Ishikawa (cell line): ENCODE measurements around the gene WASHC3.

Source experiments
- CEBPB ChIP-seq: IDR thresholded peaks from 2 replicates; pipeline ENCODE4 v1.6.1; 2012
- CREB1 ChIP-seq: IDR thresholded peaks from 2 replicates; pipeline ENCODE4 v1.6.1; 2012; ENCODE audit warnings: low read depth
- EGR1 ChIP-seq: IDR thresholded peaks from 2 replicates; pipeline ENCODE4 v1.6.1; 2012
- EP300 ChIP-seq: IDR thresholded peaks from 2 replicates; pipeline ENCODE4 v1.6.1; 2012; ENCODE audit warnings: borderline replicate concordance
- FOXM1 ChIP-seq: IDR thresholded peaks from 2 replicates; pipeline ENCODE4 v1.6.1; 2012; ENCODE audit warnings: low read depth, borderline replicate concordance
- NFIC ChIP-seq: IDR thresholded peaks from 2 replicates; pipeline ENCODE4 v1.6.1; 2012
- RAD21 ChIP-seq: IDR thresholded peaks from 2 replicates; pipeline ENCODE4 v1.6.1; 2012; ENCODE audit warnings: low read depth
- TAF1 ChIP-seq: IDR thresholded peaks from 2 replicates; pipeline ENCODE4 v1.6.1; 2012; ENCODE audit warnings: low read depth, mild to moderate bottlenecking
- TCF12 ChIP-seq: IDR thresholded peaks from 2 replicates; pipeline ENCODE4 v1.6.1; 2012; ENCODE audit warnings: low read depth
- TEAD4 ChIP-seq: IDR thresholded peaks from 2 replicates; pipeline ENCODE4 v1.6.1; 2012
- YY1 ChIP-seq: IDR thresholded peaks from 2 replicates; pipeline ENCODE4 v1.6.1; 2012; ENCODE audit warnings: low read depth
- ZBTB7A ChIP-seq: IDR thresholded peaks from 2 replicates; pipeline ENCODE4 v1.6.1; 2012; ENCODE audit warnings: low read depth
- TF ChIP-seq, protein P1 (sequence below): IDR thresholded peaks from 2 replicates; pipeline ENCODE4 v1.6.1; 2012
- TF ChIP-seq, protein P2 (sequence below): IDR thresholded peaks from 2 replicates; pipeline ENCODE4 v1.6.1; 2012
- TF ChIP-seq, protein P3 (sequence below): IDR thresholded peaks from 2 replicates; pipeline ENCODE4 v1.6.1; 2012; ENCODE audit warnings: low read depth, mild to moderate bottlenecking

Gene WASHC3

DNA sequence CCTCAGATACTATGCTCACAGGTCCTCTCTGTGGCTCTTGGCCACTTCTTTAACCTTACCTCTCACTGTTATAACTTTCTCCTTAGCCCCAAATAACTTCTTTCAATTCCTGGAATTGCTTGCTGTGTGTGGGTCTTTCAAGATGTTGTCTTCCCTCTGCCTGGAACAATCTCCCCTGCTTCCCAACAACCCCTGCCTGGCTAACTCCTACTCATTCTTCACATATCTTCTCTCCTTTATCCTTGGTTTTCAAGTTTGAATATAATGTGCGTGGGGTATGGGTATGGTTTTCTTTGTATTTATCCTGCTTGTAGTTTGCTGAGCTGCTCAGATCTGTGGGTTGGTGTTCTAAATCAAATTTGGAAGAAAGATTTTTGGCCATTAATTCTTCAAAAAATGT is 2.7 kb upstream of the WASHC3 start:
- TF ChIP-seq, protein P1, sequence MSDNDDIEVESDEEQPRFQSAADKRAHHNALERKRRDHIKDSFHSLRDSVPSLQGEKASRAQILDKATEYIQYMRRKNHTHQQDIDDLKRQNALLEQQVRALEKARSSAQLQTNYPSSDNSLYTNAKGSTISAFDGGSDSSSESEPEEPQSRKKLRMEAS = no peak
- TF ChIP-seq EP300 (no peak), TCF12 (no peak), RAD21 (no peak), ZBTB7A (no peak), TEAD4 (no peak), FOXM1 (no peak), CREB1 (no peak), EGR1 (no peak), YY1 (no peak), NFIC (no peak), CEBPB (no peak)
- TF ChIP-seq, protein P2, sequence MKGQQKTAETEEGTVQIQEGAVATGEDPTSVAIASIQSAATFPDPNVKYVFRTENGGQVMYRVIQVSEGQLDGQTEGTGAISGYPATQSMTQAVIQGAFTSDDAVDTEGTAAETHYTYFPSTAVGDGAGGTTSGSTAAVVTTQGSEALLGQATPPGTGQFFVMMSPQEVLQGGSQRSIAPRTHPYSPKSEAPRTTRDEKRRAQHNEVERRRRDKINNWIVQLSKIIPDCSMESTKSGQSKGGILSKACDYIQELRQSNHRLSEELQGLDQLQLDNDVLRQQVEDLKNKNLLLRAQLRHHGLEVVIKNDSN = no peak

DNA sequence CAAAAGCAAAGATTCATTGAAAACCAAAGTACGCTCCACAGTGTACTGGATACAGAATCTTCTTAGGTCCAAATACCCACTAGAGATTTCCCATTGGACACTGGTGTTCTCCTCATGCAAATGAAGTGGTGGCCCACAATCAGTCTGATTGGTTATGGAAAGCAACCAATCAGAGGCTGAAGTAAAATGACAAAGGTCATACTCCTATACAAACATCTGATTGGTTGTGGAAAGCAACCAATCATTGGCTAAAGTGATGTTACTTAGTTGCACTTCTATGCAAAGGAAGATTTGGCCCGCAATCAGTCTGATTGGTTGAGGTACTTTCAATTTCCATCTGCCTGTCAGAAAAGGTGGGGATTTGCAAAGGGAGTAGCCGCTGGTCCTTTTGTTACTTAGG is 1.3 kb upstream of the WASHC3 start:
- TF ChIP-seq YY1 (no peak), ZBTB7A (no peak), NFIC (no peak), CREB1 (no peak), CEBPB (no peak), TAF1 (no peak), TEAD4 (no peak), EGR1 (no peak), FOXM1 (no peak)
- TF ChIP-seq, protein P3, sequence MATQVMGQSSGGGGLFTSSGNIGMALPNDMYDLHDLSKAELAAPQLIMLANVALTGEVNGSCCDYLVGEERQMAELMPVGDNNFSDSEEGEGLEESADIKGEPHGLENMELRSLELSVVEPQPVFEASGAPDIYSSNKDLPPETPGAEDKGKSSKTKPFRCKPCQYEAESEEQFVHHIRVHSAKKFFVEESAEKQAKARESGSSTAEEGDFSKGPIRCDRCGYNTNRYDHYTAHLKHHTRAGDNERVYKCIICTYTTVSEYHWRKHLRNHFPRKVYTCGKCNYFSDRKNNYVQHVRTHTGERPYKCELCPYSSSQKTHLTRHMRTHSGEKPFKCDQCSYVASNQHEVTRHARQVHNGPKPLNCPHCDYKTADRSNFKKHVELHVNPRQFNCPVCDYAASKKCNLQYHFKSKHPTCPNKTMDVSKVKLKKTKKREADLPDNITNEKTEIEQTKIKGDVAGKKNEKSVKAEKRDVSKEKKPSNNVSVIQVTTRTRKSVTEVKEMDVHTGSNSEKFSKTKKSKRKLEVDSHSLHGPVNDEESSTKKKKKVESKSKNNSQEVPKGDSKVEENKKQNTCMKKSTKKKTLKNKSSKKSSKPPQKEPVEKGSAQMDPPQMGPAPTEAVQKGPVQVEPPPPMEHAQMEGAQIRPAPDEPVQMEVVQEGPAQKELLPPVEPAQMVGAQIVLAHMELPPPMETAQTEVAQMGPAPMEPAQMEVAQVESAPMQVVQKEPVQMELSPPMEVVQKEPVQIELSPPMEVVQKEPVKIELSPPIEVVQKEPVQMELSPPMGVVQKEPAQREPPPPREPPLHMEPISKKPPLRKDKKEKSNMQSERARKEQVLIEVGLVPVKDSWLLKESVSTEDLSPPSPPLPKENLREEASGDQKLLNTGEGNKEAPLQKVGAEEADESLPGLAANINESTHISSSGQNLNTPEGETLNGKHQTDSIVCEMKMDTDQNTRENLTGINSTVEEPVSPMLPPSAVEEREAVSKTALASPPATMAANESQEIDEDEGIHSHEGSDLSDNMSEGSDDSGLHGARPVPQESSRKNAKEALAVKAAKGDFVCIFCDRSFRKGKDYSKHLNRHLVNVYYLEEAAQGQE = no peak
- TF ChIP-seq, protein P1 = no peak

DNA sequence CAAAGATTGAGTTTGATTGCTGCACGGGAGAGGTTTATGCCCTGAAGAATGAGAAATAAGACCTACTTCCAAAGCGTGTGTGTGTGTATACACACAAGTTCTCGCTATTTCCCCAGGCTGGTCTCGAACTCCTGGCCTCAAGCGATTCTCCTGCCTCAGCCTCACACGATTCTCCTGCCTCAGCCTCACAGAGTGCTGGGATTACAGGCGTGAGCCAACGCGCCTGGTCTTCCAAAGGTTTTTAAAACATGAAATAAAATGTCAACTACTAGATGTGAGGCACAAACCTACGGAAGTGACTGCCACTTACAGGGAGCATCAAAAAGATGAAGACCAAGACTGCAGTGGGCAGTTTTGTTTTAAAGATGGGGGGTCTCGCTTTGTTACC is 622 bp upstream of the WASHC3 start:
- TF ChIP-seq EP300 (no peak), TAF1 (no peak), YY1 (no peak), CEBPB (no peak), TCF12 (no peak), ZBTB7A (no peak), RAD21 (no peak), EGR1 (no peak)
- TF ChIP-seq, protein P1 = no peak

DNA sequence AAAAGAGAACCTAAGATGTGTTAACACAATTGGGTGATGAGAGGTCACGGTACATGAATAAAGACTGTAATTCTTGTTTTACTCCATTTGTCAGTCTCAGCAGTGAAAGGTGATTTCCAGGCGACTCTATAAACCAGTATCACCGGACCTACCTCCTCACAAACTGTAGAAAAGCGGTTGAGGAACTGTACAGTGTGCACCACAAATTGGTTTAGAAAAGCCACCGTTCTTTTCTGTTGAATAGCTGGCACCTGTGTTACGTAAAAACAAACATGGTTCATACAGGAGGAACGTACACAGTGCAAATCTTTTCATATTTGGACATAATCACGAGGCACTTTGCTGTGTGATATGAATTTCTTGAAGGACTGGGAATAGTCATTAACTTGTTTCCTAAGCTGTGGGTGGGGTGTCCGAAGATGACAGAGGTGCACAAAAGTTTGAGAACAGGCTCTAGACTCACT is 663 bp downstream of the WASHC3 start:
- TF ChIP-seq TCF12 = no peak
- TF ChIP-seq CREB1 = no peak
- TF ChIP-seq CEBPB = no peak
- TF ChIP-seq, protein P1 = no peak
- no peak for TF ChIP-seq ZBTB7A
- TF ChIP-seq, protein P2 = no peak
- no peak for TF ChIP-seq EP300
- TF ChIP-seq TAF1 = no peak
- TF ChIP-seq RAD21 = no peak
- TF ChIP-seq TEAD4 = no peak

DNA sequence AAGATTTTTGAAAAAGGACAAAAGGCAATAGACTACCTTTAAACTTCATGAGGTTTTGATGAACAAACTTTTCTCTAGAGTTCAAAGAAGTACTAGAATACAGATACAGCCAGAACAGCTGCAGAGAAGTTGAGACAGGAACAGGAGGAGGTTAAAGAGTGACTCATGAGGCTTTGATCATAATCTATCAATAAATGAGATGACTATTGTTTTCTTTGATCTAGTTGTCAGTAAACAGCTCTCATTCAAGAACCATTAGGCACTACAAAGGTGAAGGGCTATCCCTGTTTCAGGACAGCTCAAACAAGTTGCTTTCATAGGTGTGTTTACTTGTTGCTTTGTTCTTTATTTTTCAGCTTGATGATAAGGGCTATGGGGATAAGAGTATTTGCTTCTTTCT is 2.4 kb downstream of the WASHC3 start:
- TF ChIP-seq TEAD4 (no peak), TAF1 (no peak), YY1 (no peak), CEBPB (no peak), CREB1 (no peak), NFIC (no peak), TCF12 (no peak), ZBTB7A (no peak), RAD21 (no peak)
- TF ChIP-seq, protein P3 = no peak
- TF ChIP-seq, protein P1 = no peak
- TF ChIP-seq, protein P2 = no peak
